Measurements from ENCODE around the gene HJURP. TPM values are rescaled to one million over a fixed set of nuclear protein-coding genes. Genes with fewer than 3 reads are reported as not detected.

HJURP gene
- total and polyA plus RNA-seq, 9 of the 15 experiments (the other 6 are each of a cell fraction or from before 2014, with no cell fraction given), result 13.8 to 102 (median 28.3) TPM

DNA sequence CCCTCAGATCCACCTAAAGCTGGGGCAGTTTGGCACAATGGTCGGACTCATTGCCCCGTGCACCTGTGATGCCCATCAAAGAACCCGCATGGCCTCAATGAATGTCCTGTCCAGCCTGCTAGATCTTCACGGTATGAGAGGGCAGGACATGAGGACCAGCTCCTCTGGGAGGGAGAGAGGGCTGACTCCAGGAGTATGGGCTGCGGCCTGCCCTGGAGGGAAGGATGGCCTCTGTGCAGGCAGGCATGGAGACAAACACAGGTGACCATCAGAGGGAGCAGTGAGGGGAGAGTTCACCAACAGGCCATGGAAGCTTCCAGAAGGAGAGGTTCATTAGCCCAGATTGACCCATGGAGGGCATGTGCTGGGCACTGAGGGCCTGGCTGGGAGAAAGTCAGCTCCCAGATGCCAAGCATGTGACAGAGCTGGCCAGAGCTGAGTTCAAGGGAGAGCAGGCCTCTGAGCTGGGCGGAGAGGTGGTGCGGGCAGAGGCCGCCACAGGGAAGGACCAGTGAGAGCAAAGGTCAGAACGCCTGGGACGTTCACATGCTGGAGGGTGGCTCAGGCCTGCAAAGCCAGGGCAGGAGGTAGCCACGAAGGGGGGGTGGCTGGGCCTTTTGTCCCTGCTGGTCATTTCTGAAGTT is 36.2 kb downstream of the HJURP start (continued):
- TF ChIP-seq, protein P1, sequence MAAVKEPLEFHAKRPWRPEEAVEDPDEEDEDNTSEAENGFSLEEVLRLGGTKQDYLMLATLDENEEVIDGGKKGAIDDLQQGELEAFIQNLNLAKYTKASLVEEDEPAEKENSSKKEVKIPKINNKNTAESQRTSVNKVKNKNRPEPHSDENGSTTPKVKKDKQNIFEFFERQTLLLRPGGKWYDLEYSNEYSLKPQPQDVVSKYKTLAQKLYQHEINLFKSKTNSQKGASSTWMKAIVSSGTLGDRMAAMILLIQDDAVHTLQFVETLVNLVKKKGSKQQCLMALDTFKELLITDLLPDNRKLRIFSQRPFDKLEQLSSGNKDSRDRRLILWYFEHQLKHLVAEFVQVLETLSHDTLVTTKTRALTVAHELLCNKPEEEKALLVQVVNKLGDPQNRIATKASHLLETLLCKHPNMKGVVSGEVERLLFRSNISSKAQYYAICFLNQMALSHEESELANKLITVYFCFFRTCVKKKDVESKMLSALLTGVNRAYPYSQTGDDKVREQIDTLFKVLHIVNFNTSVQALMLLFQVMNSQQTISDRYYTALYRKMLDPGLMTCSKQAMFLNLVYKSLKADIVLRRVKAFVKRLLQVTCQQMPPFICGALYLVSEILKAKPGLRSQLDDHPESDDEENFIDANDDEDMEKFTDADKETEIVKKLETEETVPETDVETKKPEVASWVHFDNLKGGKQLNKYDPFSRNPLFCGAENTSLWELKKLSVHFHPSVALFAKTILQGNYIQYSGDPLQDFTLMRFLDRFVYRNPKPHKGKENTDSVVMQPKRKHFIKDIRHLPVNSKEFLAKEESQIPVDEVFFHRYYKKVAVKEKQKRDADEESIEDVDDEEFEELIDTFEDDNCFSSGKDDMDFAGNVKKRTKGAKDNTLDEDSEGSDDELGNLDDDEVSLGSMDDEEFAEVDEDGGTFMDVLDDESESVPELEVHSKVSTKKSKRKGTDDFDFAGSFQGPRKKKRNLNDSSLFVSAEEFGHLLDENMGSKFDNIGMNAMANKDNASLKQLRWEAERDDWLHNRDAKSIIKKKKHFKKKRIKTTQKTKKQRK (IDR thresholded peaks at IDR 0.05; ENCODE audit: borderline replicate concordance, low read depth, low read length), result no peak
- TF ChIP-seq TSC22D4 (tag; IDR thresholded peaks at IDR 0.05) (no peak), ZZZ3 (IDR thresholded peaks at IDR 0.05) (no peak), EZH2 (IDR thresholded peaks at IDR 0.05; ENCODE audit: borderline replicate concordance, low read depth, low read length) (no peak)

DNA sequence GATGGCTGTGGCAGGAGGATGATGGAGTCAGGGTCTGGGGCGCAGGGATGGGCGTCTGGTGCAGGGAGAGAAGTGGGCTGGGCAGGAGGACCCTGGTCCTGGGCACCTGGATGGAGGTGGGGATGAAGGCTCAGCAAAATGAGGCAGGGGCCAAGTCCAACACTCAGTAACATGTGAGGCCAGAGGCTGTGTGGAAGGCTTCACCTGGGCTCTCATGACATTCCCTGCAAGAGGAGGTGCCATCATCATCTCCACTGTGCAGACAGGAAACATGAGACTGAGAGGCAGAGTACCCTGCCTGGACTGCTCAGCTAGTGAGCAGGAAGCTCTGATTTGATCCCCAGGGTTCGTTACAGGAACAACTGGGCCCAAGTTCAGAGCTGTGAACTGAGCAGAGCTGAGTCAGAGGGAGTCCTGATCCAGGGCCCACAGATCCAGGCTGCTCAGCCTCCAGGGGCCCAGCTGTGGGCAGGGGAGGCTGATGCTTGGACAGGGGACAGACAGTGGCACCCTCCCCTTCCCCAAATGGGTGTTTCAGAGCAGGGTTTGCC is 36.9 kb downstream of the HJURP start:
- peaks cover 0 to 51% of the 10 kb centered on the region in 2 experiments; a peak in 4 of 5 replicates for H3K27me3 ChIP-seq (ENCODE audit: control insufficient read depth in 2 of 2, insufficient read depth in 2 of 2, low read length in 2 of 2)
- ChIA-PET CTCF (ENCODE audit: low intra/inter-chr PET ratio) (no interaction called here), POLR2A (interaction anchor here (0.6 kb wide), 1 partner anchor 20 kb away, joined by 3 read pairs; no protein-coding TSS in a partner anchor)
- H3K79me2 ChIP-seq (ENCODE audit: control insufficient read depth, insufficient read depth, low read length), result no peaks in the 10 kb centered on the region
- no peaks in the 10 kb centered on the region; a peak in 1 of 5 replicates for H3K4me1 ChIP-seq (replicated peaks in 1 of 2; ENCODE audit: control insufficient read depth in 2 of 2, insufficient read depth in 2 of 2, low read length in 2 of 2)
- TF ChIP-seq ZNF655 (CRISPR knock-in tag; IDR thresholded peaks at IDR 0.05) (no peak), NFIX (CRISPR knock-in tag; IDR thresholded peaks at IDR 0.05; ENCODE audit: low read depth) (no peak), KLF1 (tag; IDR thresholded peaks at IDR 0.05) (no peak), SREBF1 (IDR thresholded peaks at IDR 0.05; ENCODE audit: borderline replicate concordance, low read depth, low read length) (no peak), EZH2 (IDR thresholded peaks at IDR 0.05; ENCODE audit: borderline replicate concordance, low read depth, low read length) (no peak), GABPB2 (CRISPR knock-in tag; conservative IDR thresholded peaks at IDR 0.05) (no peak), HDAC1 (IDR thresholded peaks at IDR 0.05) (no peak), ZKSCAN3 (CRISPR knock-in tag; IDR thresholded peaks at IDR 0.05) (no peak), E2F1 (CRISPR knock-in tag; IDR thresholded peaks at IDR 0.05) (no peak), ETS2 (tag; IDR thresholded peaks at IDR 0.05; ENCODE audit: borderline replicate concordance, poor library complexity, severe bottlenecking) (no peak)
- H3K9me1 ChIP-seq (ENCODE audit: control insufficient read depth, insufficient read depth, low read length), result no peaks in the 10 kb centered on the region
- no peak overlapping the region for H2AFZ ChIP-seq (ENCODE audit: low read depth, low read length)
- H3K4me2 ChIP-seq (ENCODE audit: insufficient read depth, low read length), result no peak overlapping the region
- no peaks in the 10 kb centered on the region for H3K9me3 ChIP-seq (replicated peaks; ENCODE audit: control insufficient read depth, insufficient read depth, low read depth, low read length)
- no peak for ATAC-seq
- no peak overlapping the region for H3K4me3 ChIP-seq
- H3K9ac ChIP-seq (ENCODE audit: insufficient read depth in 1 of 2, low read depth in 2 of 2, low read length in 2 of 2), result no peak overlapping the region
- H3K27ac ChIP-seq (ENCODE audit: extremely low read depth, low read depth, low read length), result no peak overlapping the region
- in situ Hi-C loops (cut with MboI), result no loop called here
- no peaks in the 10 kb centered on the region for H3K36me3 ChIP-seq (ENCODE audit: control insufficient read depth, insufficient read depth, low read length)
- no TSS peak for BruUV-seq (replicated peaks)
- no peaks in the 10 kb centered on the region; the same call in 1 of the 2 replicates for H4K20me1 ChIP-seq (replicated peaks; ENCODE audit: control insufficient read depth, insufficient read depth, low read length)
- FAIRE-seq, result no peak
- DNase-seq (ENCODE audit: extremely low read depth in 1 of 4, low spot score in 3 of 4), result no peak
- WGBS (ENCODE audit: insufficient coverage, low coverage, missing lambda C conversion rate), result 10% methylated on average over 3 of the region's 3 CpGs
- intact Hi-C loops (cut with micrococcal nuclease), result no loop called here

All from K562 (cell line).